HCEC 1CT (cell line): ENCODE results near the gene PAK1.

Source experiments
- DNase-seq: peaks from one replicate; pipeline ENCODE4 v3.0.0-alpha.2; 2017

PAK1 gene

GRCh38 chr11:77472991-77473800, 698 bp downstream of the PAK1 start:
- peak; percentile 29 for DNase-seq

DNA sequence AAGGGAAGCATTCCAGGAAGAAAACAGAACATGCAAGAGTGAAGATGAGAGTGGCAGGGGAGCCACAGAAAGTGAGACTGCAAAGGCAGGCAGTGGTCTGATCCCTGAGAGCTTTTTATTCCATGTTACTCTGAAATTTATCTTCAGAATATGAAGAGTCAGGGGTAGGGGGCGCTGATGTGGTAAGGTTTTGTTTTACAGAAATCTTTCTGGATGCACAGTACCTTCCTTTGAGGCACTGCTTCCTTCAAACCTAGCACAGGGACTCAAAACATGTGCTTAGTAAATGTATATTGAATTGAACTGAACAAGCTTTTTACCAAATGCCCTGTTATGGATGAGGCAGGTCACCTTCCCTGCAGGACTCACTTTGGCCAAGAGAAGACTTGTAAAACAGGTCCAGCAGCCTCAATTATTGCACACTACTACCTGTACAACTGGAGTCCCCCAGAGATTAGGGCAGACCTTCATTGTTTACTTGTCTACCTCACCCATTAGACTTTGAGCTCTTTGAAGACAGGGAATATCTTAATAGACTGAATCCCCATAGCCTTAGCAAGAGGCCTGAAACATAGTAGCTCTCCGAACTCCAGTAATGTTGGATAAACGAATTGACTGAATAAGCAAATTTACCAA, 2.2 kb downstream of the PAK1 start:
- no peak for DNase-seq

DNA sequence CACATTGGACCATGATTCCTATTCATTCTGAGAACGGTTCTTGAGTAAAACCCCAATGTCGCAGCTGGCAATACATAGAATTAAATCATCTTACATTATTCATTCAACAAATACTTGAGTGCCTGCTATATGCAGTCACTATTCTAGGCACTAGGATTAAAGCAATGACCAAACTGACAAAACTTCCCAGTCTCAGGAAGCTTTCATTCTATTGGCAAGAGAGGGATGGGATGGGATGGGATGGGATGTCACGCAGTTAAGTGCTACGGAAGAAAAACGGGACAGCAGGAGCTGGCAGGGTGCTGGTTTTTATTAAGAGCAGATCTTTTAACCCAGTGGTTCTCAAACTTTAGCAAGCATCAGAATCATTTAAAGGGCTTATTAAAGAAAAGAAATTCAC, 2.9 kb downstream of the PAK1 start:
- DNase-seq: no peak

DNA sequence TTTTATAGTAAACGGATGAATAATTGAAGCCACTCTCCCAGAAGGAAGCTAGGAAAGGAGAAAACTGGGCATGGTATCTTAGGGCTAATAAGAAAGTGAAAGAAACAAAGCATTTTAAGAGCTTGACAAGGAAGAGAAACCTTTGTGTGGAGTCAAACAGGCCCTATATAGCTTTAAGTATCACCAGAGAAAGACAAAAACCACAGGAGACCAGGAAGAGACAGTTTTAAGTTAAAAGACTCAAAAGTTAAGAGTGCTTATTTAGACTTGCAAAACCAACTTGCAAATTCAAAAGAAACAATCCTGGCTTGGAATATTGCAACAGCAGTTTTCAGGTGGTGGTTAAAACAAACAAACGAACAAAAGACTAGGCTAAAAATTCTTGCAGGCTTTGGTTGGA, 3.4 kb downstream of the PAK1 start:
- no peak for DNase-seq

DNA sequence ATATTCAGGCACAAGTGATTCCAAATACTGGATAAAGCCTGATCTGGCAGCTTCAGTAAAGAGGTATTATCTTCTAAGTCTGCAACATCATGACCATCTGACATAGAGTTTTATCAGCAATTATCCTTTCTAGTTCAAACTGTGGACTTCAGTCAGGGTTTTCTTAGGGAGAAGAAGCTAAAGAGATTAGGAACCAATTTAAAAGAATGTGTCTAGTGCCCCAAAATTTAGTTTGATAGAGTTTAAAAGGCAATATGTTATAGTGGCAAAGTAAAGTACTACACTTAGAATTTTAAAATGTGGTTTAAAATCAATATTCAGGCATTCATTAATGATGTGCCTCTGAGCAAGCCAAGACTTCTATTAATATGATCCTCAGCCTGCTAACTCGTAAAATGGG, 5.4 kb downstream of the PAK1 start:
- no peak for DNase-seq

- DNase-seq: peak; percentile 38
Observed at GRCh38 chr11:77467993-77468392, 5.9 kb downstream of the PAK1 start.

DNA sequence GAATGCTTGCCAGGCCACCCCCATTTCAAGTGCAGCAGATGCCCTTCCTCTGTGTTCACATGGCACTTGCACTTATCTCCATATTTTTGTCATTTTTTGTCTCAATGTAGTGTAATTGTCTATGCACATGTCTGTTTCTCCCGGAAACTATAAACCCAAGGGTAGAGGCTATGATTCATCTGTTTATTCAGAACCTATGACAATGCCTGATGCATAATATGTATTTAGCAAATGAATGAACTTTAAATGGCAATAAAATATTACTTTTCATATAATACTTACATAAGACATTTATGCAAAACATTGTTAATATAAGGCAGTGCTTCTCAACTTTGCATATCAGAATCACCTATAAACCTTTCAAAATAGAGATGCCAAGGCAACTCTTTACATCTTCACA, 6.7 kb downstream of the PAK1 start:
- peak; percentile 64 for DNase-seq

- no peak for DNase-seq
Observed at GRCh38 chr11:77457340-77457739, 16.6 kb downstream of the PAK1 start.

DNA sequence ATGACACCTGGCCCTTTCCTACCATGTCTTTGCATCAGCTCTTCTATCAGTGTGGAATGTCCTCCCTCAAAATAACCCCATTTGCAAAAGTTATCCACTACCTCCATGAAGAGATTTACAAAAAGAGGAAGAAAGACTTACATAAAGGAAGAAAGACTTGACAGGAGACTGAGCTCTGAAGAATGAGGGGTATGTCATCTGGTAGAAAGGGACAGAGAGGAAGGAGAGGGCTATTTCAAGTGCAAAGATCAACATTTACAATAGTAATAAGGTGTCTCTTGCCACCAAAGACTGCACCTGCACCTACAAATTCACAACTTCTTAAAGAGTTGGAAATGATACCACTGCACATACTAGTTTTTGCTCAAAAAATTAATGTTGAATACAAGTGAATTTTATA, 18.2 kb downstream of the PAK1 start:
- no peak for DNase-seq

GRCh38 chr11:77454867-77455655, 18.8 kb downstream of the PAK1 start:
- DNase-seq: no peak

DNA sequence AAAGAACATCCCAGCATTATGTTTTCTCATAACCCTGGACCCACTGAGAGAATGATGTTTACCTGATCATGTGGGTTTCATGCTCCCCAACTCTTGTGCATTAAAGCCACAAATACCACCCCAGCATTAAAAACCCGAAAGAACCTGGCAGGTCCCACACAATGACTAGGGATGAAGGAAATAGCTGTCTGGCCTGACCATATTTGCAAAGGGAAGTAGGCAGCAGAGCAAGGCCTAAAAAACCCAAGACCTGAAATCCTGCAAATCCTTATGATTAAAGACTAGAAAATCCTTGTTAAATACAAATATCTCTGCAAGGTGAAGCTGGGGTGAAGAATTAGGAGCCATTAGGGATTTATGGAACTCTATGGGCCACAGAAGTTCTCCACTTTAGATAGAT, 23.7 kb downstream of the PAK1 start:
- no peak for DNase-seq

DNA sequence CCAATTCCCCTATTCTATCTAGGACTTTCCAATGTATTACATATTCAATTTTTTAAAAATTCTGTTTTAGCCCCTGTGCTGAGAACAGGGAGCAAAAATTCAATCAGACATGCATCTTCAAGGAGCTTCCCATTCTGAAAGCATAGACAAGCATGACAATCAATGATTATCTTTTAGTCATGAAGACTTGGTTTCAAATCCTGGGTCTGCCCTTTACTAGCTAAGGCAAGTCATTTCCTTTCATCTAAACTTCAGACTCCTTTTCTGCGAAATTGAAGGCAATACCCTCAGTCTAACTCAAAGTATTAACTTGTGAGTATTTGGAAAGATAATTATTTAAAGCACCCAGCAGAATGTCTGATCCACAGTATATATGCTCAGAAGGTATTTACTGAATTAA, 24.1 kb downstream of the PAK1 start:
- DNase-seq: no peak

DNA sequence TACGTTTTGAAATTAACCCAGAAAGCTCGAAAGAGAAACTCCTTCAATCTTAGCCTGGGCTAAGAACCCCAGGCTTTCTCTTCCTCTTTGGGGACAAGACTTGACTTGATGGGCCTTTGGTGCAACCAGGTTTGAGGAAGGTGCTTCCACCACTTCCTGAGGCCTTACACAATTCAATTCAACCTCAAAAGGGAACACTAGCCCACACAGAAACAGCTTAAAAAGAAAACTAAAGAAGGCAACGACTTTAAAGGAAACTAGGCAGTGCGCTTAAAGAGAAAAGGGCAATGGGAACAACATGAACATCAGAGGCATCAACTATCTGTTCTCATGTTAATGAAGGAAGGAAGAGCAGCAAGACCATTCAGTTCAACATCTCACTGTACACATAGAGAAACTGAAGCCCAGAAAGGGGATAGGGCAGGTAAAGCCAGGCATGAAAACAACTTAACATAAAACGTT, 24.8 kb downstream of the PAK1 start:
- no peak for DNase-seq

GRCh38 chr11:77448269-77448668, 25.6 kb downstream of the PAK1 start:
- DNase-seq: no peak

GRCh38 chr11:77446911-77447629, 26.8 kb downstream of the PAK1 start:
- DNase-seq: no peak

- no peak for DNase-seq
Observed at GRCh38 chr11:77444261-77444660, 29.6 kb downstream of the PAK1 start.

DNA sequence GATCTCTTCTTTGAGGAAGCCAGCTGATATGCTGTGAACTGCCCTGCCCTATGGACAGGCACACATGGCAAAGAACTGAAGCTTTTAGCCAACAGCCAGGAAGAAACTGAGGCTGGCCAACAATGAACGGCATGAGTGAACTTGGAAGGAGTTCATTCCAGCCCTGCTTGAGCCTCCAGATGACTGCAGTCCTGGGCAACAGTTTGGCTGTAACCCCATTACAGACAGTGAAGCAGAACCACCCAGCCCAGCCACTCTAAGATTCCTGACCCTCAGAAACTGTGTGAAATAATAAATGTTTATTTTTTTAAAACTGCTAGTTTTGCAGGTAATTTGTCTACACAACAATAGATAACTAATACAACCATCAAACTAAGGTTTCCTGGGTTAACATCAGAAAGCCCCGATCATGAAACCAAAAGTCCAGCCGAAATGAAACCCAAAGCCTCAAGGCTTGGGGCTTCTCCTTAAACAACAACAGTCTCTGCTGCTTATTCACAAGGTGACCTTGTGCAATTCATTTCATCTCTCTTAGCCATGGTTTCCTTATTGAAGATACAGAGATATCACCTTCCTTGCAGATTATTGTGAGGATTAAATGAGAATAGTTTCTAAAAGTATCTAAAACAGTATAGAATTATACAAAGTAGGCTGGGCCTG, 31.4 kb downstream of the PAK1 start:
- DNase-seq: no peak

- no peak for DNase-seq
Observed at GRCh38 chr11:77441426-77441825, 32.5 kb downstream of the PAK1 start.

DNA sequence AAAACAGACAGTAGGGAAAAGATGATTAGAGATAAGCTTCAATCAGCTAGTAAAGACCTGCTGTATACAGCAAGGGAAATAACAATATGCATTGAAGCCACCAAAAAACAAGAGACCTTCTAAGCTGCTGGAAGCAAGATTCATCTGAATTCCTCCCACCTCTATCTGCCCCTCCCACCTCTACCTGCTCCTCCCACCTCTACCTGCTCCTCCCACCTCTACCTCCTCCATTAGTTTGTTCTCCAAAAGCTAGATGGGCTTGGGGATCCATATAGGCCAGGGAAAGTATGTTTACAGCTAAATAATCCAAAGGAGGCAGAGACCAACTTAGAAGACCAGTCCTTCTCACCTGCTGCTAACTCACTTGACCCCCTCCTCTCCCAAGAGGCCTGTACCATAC, 33.2 kb downstream of the PAK1 start:
- DNase-seq: no peak

DNA sequence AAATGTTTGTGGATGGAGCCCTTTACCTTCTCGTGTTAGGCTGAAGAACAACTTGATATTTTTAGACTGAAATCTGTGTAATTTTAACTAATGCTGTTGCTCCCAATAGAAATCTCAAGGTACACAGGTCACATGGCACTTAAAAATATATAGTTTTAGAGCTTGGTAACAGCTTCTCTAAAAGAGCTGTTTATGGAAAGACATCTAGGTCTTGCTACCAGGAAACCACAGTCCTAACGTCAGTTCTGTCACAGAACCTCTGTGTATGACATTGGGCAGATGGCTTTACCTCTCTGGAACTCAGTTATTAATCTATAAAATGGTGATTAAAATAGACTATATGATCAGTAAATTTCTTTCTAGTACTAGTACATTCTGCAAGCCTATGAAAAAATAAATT, 35.4 kb downstream of the PAK1 start:
- DNase-seq: no peak

GRCh38 chr11:77436969-77437368, 36.9 kb downstream of the PAK1 start:
- DNase-seq: no peak

GRCh38 chr11:77436506-77436905, 37.4 kb downstream of the PAK1 start:
- DNase-seq: no peak

DNA sequence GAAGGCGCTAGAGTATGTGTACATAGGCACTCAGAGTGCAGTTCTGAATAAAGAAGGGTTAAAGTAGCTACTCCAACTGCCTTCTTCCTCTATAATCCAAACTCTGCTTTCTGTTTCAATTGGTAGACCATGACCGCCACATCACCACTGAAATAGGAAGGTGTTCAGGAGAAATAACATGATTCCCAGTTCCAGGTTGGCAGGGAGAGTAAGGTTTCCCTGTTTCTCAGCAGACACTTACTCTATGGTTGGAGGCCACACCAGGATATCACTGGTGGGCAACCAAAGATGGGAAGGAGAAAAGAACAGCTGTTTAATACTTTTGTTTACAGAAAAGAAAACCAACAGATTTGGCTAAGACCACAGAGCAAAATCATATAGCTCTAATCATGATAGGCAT, 37.9 kb downstream of the PAK1 start:
- no peak for DNase-seq
